Neural cell (in vitro differentiated cells): ENCODE results near the gene PHACTR1. TPM values are rescaled to one million over a fixed set of nuclear protein-coding genes. Genes with fewer than 3 reads are reported as not detected.

ENCODE experiments used
- H2AFZ ChIP-seq: fragments of 200-600, 300-800 bp; sonication (generic), shearing (Covaris generic); 2 replicates; pipeline ENCODE4 v1.6.0; 2014; ENCODE audit warnings: low read depth, mild to moderate bottlenecking, antibody characterized with exemption, low read length, moderate library complexity
- H3F3A ChIP-seq: fragments of 200-600 bp; shearing (Covaris generic); 2 replicates; pipeline ENCODE4 v1.6.1; 2016; ENCODE audit warnings: mild to moderate bottlenecking, moderate library complexity, mixed read lengths, antibody characterized with exemption, low read length; ENCODE audit not compliant: insufficient read depth, poor library complexity, severe bottlenecking
- H3K27ac ChIP-seq: fragments of 200-600, 300-800 bp; sonication (generic), shearing (Covaris generic); 2 replicates; pipeline ENCODE4 v1.5.1; 2014; ENCODE audit warnings: mild to moderate bottlenecking, low read length, moderate library complexity
- H3K27me3 ChIP-seq: fragments of 300-800, 200-600 bp; sonication (generic), shearing (Covaris generic); 2 replicates; pipeline ENCODE4 v1.6.0; 2014; ENCODE audit warnings: mild to moderate bottlenecking, low read depth, low read length, moderate library complexity; ENCODE audit not compliant: insufficient read depth
- H3K36me3 ChIP-seq: fragments of 300-800, 200-600 bp; sonication (generic), shearing (Covaris generic); 2 replicates; pipeline ENCODE4 v1.5.1; 2014; ENCODE audit warnings: mild to moderate bottlenecking, antibody characterized with exemption, low read length, moderate library complexity; ENCODE audit not compliant: insufficient read depth
- H3K4me2 ChIP-seq: fragments of 300-800, 200-600 bp; sonication (generic), shearing (Covaris generic); 2 replicates; pipeline ENCODE4 v1.6.0; 2014; ENCODE audit warnings: mild to moderate bottlenecking, low read length
- H3K4me3 ChIP-seq: fragments of 300-800, 200-600 bp; sonication (generic), shearing (Covaris generic); 2 replicates; pipeline ENCODE4 v1.5.1; 2014; ENCODE audit warnings: mild to moderate bottlenecking, low read length, moderate library complexity
- H3K79me2 ChIP-seq: fragments of 200-600 bp; shearing (Covaris generic); replicated peaks from 2 replicates; pipeline ENCODE4 v1.6.0; 2014; ENCODE audit warnings: mild to moderate bottlenecking, low read length, moderate library complexity; ENCODE audit not compliant: insufficient read depth
- H3K9ac ChIP-seq: fragments of 300-800, 200-600 bp; sonication (generic), shearing (Covaris generic); 2 replicates; pipeline ENCODE4 v1.6.1; 2016; ENCODE audit warnings: mild to moderate bottlenecking, low read length, mixed read lengths
- H3K9me2 ChIP-seq: fragments of 200-600 bp; shearing (Covaris generic); 2 replicates; pipeline ENCODE4 v1.6.1; 2016; ENCODE audit warnings: mild to moderate bottlenecking, low read length, mixed read lengths; ENCODE audit not compliant: insufficient read depth
- H3K9me3 ChIP-seq: fragments of 200-600, 300-800 bp; sonication (generic), shearing (Covaris generic); 2 replicates; pipeline ENCODE4 v1.6.1; 2016; ENCODE audit warnings: mild to moderate bottlenecking, mixed run types, low read length, moderate library complexity, mixed read lengths
- H4K20me1 ChIP-seq: fragments of 200-600 bp; shearing (Covaris generic); 2 replicates; pipeline ENCODE4 v1.6.1; 2016; ENCODE audit warnings: mild to moderate bottlenecking, mixed run types; ENCODE audit not compliant: insufficient read depth
- EP300 ChIP-seq: fragments of 450-650 bp; conservative IDR thresholded peaks from 2 replicates; pipeline ENCODE4 v1.6.1; 2014; ENCODE audit warnings: antibody characterized with exemption, mild to moderate bottlenecking, moderate library complexity; ENCODE audit not compliant: poor library complexity, severe bottlenecking
- EZH2 ChIP-seq: fragments of 200-600, 300-800 bp; shearing (Covaris generic), sonication (generic); IDR thresholded peaks from 2 replicates; pipeline ENCODE4 v1.6.1; 2014; ENCODE audit warnings: antibody characterized with exemption, low read length, borderline replicate concordance, mild to moderate bottlenecking; ENCODE audit not compliant: insufficient read depth, poor library complexity, severe bottlenecking
- MXI1 ChIP-seq: fragments of 450-650 bp; conservative IDR thresholded peaks from 2 replicates; pipeline ENCODE4 v1.6.1; 2014; ENCODE audit warnings: antibody characterized with exemption, mild to moderate bottlenecking; ENCODE audit not compliant: poor library complexity, severe bottlenecking
- POLR2AphosphoS5 ChIP-seq: IDR thresholded peaks from 2 replicates; pipeline ENCODE4 v1.6.1; 2012
- RAD21 ChIP-seq: fragments of 450-650 bp; conservative IDR thresholded peaks from 2 replicates; pipeline ENCODE4 v1.6.1; 2014; ENCODE audit warnings: antibody characterized with exemption, mild to moderate bottlenecking, moderate library complexity
- SMC3 ChIP-seq: fragments of 450-650 bp; conservative IDR thresholded peaks from 2 replicates; pipeline ENCODE4 v1.6.1; 2014; ENCODE audit warnings: antibody characterized with exemption, mild to moderate bottlenecking, moderate library complexity; ENCODE audit not compliant: poor library complexity
- TAF1 ChIP-seq: IDR thresholded peaks from 2 replicates; pipeline ENCODE4 v1.6.1; 2012; ENCODE audit warnings: low read depth
- polyA plus RNA-seq: library from polyadenylated mRNA; depleted of rRNA; stranded (reverse); fragments of >200 nt; gene quantifications from 2 replicates; pipeline ENCODE4 v1.2.3, GENCODE V29; 2014
- TF ChIP-seq, protein P1 (sequence below): fragments of 450-650 bp; IDR thresholded peaks from 2 replicates; pipeline ENCODE4 v1.5.1; 2014; ENCODE audit warnings: antibody characterized with exemption, mild to moderate bottlenecking, moderate library complexity; ENCODE audit not compliant: poor library complexity, severe bottlenecking
- TF ChIP-seq, protein P2 (sequence below): IDR thresholded peaks from 2 replicates; pipeline ENCODE4 v1.6.1; 2012; ENCODE audit warnings: borderline replicate concordance

Gene PHACTR1
- polyA plus RNA-seq, 1 donor from 2014 or later: 7.8 TPM

DNA sequence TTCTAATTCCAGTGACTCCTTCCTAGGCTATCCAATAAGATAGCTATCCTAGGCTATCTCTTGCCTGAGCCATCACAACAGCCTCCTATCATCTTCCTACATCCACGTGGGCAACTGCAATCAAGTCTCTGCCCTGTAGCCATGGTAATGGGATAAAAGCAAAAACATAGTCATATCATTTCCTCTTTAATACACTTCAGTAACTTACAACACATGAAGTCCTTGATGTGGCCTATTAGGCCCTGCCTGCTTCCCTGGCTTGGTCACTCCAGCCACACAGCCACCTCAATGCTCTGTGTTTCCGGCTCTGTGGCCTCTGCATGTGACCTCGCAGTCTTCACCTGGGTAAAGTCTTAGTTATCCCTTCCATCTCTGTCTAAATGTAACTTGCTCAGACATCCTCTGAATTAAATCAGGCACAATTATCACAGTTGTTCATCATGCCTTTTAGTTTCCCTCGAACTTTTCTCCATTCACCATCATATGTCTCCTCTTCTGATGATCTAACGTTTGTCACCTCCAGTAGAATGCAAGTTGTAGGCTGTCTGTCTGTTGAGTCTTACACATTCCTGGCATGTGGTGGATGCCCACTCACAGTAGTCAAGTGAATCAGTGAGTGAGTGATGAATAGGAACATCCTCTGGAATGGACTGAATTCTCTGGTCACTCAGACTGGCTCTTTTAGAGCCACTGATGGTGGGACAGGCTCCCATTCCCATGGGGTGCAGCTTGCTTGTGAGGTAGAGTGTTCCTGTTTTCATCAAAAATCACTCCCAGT is 382.4 kb downstream of the PHACTR1 start:
- Histone ChIP-seq H3K27ac (no peak overlapping the region), H3K9me2 (no peaks in the 10 kb centered on the region), H3K4me3 (no peak overlapping the region), H3K79me2 (no peaks in the 10 kb centered on the region), H3K9me3 (no peaks in the 10 kb centered on the region), H3K27me3 (no peaks in the 10 kb centered on the region), H3F3A (no peaks in the 10 kb centered on the region), H4K20me1 (no peaks in the 10 kb centered on the region), H3K9ac (no peak overlapping the region), H2AFZ (no peak overlapping the region), H3K36me3 (no peaks in the 10 kb centered on the region), H3K4me2 (no peak overlapping the region)
- no peak for TF ChIP-seq RAD21

DNA sequence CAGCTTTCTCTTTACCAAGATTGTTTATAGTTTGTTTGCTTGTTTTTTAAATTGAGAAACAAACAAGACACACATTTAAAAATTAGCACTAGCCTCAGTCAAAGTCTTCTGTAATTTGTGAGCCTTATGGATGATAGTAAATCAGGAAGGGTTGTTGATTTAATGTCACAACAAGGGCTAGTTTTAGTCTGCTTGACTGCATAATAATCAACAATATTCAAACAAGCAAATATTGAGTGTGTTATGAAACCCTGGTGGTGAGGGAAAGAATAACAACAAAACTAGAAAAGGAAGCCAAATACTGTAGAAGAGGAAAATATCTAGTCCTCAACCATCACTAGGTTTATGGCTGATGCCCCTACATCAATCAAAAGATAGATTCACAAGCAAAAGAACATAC is 383.2 kb downstream of the PHACTR1 start:
- Histone ChIP-seq H3K79me2 (no peaks in the 10 kb centered on the region), H3K9ac (no peak overlapping the region), H3K4me3 (no peak overlapping the region), H3K27ac (no peak overlapping the region), H3K4me2 (no peak overlapping the region), H3K36me3 (no peaks in the 10 kb centered on the region), H3K9me2 (no peaks in the 10 kb centered on the region), H2AFZ (no peak overlapping the region), H3F3A (no peaks in the 10 kb centered on the region), H3K27me3 (no peaks in the 10 kb centered on the region), H3K9me3 (no peaks in the 10 kb centered on the region), H4K20me1 (no peaks in the 10 kb centered on the region)
- TF ChIP-seq POLR2AphosphoS5 (no peak), EZH2 (no peak), MXI1 (no peak), SMC3 (no peak), RAD21 (no peak), EP300 (no peak)
- TF ChIP-seq, protein P1, sequence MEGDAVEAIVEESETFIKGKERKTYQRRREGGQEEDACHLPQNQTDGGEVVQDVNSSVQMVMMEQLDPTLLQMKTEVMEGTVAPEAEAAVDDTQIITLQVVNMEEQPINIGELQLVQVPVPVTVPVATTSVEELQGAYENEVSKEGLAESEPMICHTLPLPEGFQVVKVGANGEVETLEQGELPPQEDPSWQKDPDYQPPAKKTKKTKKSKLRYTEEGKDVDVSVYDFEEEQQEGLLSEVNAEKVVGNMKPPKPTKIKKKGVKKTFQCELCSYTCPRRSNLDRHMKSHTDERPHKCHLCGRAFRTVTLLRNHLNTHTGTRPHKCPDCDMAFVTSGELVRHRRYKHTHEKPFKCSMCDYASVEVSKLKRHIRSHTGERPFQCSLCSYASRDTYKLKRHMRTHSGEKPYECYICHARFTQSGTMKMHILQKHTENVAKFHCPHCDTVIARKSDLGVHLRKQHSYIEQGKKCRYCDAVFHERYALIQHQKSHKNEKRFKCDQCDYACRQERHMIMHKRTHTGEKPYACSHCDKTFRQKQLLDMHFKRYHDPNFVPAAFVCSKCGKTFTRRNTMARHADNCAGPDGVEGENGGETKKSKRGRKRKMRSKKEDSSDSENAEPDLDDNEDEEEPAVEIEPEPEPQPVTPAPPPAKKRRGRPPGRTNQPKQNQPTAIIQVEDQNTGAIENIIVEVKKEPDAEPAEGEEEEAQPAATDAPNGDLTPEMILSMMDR: no peak

DNA sequence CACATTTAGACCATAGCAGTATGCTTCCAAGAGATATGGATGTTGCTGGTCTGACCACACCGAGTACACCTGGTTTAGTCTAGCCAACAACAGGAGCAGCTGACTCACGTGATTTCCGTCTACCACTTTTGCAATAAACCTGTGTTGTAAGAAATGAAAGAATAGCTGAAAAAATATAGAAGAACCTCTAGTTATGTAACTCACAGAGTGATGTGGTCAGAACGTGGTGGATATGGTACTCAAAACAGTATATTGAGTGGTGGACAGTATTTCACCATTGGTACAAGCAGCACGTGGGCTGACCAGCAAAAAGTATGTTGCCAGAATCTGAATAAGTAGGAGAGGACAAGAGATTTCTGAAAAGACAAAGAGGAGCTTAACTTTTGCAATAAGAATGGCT is 384.8 kb downstream of the PHACTR1 start:
- no peak for TF ChIP-seq SMC3
- no peak for TF ChIP-seq POLR2AphosphoS5
- no peak for TF ChIP-seq MXI1
- TF ChIP-seq, protein P1: no peak
- no peak for TF ChIP-seq RAD21
- TF ChIP-seq, protein P2, sequence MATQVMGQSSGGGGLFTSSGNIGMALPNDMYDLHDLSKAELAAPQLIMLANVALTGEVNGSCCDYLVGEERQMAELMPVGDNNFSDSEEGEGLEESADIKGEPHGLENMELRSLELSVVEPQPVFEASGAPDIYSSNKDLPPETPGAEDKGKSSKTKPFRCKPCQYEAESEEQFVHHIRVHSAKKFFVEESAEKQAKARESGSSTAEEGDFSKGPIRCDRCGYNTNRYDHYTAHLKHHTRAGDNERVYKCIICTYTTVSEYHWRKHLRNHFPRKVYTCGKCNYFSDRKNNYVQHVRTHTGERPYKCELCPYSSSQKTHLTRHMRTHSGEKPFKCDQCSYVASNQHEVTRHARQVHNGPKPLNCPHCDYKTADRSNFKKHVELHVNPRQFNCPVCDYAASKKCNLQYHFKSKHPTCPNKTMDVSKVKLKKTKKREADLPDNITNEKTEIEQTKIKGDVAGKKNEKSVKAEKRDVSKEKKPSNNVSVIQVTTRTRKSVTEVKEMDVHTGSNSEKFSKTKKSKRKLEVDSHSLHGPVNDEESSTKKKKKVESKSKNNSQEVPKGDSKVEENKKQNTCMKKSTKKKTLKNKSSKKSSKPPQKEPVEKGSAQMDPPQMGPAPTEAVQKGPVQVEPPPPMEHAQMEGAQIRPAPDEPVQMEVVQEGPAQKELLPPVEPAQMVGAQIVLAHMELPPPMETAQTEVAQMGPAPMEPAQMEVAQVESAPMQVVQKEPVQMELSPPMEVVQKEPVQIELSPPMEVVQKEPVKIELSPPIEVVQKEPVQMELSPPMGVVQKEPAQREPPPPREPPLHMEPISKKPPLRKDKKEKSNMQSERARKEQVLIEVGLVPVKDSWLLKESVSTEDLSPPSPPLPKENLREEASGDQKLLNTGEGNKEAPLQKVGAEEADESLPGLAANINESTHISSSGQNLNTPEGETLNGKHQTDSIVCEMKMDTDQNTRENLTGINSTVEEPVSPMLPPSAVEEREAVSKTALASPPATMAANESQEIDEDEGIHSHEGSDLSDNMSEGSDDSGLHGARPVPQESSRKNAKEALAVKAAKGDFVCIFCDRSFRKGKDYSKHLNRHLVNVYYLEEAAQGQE: no peak
- TF ChIP-seq EZH2: no peak
- TF ChIP-seq EP300: no peak
- TF ChIP-seq TAF1: no peak
- no peaks in the 10 kb centered on the region for H3F3A ChIP-seq
- H3K9me2 ChIP-seq: no peaks in the 10 kb centered on the region
- no peaks in the 10 kb centered on the region for H3K36me3 ChIP-seq
- H3K9ac ChIP-seq: no peak overlapping the region
- H4K20me1 ChIP-seq: no peaks in the 10 kb centered on the region
- no peaks in the 10 kb centered on the region for H3K9me3 ChIP-seq
- no peak overlapping the region for H3K4me3 ChIP-seq
- no peak overlapping the region for H2AFZ ChIP-seq
- H3K27ac ChIP-seq: no peak overlapping the region
- no peaks in the 10 kb centered on the region for H3K27me3 ChIP-seq
- no peaks in the 10 kb centered on the region for H3K79me2 ChIP-seq
- H3K4me2 ChIP-seq: no peak overlapping the region
